Keratinocyte (primary cell): ENCODE results near the gene ADAM22.

ENCODE experiments used
- EZH2 ChIP-seq: IDR thresholded peaks from one replicate; pipeline ENCODE4 v1.6.1; 2012; ENCODE audit warnings: inconsistent platforms, mild to moderate bottlenecking, low read length, moderate library complexity
- TF ChIP-seq, protein P1 (sequence below), 3 experiments: IDR thresholded peaks in 1 of 3; conservative IDR thresholded peaks in 1 of 3; optimal IDR thresholded peaks in 1 of 3; 2 replicates in 2 of 3; 3 replicates in 1 of 3; pipeline versions ENCODE3 to v1.5.1; 2011; ENCODE audit warnings: low read length in 3 of 3, mild to moderate bottlenecking in 3 of 3, moderate library complexity in 2 of 3, control low read depth in 1 of 3, inconsistent platforms in 1 of 3; ENCODE audit not compliant: insufficient read depth in 2 of 3; ENCODE audit errors: extremely low read depth in 1 of 3

GRCh38 chr7:88009651-88010050, 75.6 kb downstream of the ADAM22 start:
- no peak for TF ChIP-seq EZH2
- TF ChIP-seq, protein P1, sequence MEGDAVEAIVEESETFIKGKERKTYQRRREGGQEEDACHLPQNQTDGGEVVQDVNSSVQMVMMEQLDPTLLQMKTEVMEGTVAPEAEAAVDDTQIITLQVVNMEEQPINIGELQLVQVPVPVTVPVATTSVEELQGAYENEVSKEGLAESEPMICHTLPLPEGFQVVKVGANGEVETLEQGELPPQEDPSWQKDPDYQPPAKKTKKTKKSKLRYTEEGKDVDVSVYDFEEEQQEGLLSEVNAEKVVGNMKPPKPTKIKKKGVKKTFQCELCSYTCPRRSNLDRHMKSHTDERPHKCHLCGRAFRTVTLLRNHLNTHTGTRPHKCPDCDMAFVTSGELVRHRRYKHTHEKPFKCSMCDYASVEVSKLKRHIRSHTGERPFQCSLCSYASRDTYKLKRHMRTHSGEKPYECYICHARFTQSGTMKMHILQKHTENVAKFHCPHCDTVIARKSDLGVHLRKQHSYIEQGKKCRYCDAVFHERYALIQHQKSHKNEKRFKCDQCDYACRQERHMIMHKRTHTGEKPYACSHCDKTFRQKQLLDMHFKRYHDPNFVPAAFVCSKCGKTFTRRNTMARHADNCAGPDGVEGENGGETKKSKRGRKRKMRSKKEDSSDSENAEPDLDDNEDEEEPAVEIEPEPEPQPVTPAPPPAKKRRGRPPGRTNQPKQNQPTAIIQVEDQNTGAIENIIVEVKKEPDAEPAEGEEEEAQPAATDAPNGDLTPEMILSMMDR (optimal IDR thresholded peaks at IDR 0.05 in 1 of 3, IDR thresholded peaks at IDR 0.05 in 1 of 3, conservative IDR thresholded peaks at IDR 0.05 in 1 of 3; ENCODE audit: extremely low read depth in 1 of 3, insufficient read depth in 2 of 3, low read length in 3 of 3), result no peak
